Stimulated activated CD4-positive, alpha-beta T cell treated with anti-CD3 and anti-CD28 coated beads, TNF-alpha, amount 100 ng/mL, for 24 hours (primary cell): ENCODE measurements around the gene AK2.
"Not testable (repeated sequence)": the region's sequence is repeated elsewhere in the genome, so short reads cannot be mapped to it uniquely, and the experiment has no call there.

Source experiments
- DNase-seq, 3 experiments: peaks; one replicate each; pipeline ENCODE4 v3.0.0-alpha.2; 2020; ENCODE audit warnings: low read depth in 3 of 3

The AK2 gene

GRCh38 chr1:32998997-32999396 is 37.7 kb downstream of the AK2 start:
- no peak for DNase-seq

DNA sequence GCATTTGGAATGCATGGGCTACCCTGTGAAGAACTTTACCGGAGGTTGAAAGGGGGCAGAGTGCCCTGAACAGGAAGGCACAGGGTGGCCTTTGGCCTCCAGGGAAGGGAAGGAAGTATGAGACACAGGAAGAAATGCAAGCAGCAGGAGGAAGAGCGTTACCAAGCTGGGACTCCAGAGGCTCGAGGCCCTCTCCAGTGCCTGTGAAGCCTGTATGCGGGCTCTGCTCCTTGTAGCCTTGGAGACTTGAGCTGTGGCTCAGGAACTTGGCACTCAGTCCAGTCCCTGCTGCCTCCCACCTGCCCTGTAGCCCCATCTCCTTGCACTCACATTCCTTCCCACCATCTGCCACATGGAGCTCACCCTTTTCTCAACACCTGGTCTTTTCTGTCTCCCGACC is 38.6 kb downstream of the AK2 start:
- no peak for DNase-seq

DNA sequence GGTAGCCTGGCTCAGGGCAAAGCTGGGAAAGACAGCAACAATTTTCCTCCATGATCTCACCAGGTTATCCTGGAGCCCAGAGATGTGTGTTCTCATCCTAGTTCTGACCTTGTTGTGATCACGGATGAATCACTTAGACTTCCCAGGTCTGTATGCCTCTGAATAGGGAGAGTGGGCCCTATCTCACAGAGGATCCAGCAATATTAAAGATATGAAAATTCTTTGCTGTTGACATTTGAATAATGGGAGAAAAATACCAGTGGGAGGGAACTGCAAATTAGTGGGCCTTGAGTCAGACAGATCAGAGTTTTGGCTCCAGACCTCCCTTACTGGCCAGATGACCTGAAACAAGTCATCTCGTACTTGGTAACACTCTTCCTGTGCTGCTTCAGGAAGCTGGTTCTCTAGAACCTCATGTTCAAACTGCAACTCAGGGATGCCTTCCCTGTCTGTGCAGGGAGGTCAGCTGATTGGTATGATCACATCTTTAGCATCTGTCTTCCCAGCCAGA is 39.2 kb downstream of the AK2 start:
- DNase-seq = no peak

DNA sequence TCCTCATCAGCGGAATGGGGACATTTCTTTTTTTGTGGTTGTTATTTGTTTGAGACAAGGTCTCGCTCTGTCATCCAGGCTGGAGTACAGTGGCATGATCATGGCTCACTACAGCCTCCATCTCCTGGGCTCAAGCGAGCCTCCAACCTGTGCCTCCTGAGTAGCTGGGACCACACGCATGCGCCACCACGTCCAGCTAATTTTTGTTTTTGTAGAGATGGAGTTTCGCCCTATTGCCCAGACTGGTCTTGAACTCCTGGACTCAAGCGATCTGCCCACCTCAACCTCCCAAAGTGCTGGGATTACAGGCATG is 43.4 kb downstream of the AK2 start:
- DNase-seq = not testable (repeated sequence)

DNA sequence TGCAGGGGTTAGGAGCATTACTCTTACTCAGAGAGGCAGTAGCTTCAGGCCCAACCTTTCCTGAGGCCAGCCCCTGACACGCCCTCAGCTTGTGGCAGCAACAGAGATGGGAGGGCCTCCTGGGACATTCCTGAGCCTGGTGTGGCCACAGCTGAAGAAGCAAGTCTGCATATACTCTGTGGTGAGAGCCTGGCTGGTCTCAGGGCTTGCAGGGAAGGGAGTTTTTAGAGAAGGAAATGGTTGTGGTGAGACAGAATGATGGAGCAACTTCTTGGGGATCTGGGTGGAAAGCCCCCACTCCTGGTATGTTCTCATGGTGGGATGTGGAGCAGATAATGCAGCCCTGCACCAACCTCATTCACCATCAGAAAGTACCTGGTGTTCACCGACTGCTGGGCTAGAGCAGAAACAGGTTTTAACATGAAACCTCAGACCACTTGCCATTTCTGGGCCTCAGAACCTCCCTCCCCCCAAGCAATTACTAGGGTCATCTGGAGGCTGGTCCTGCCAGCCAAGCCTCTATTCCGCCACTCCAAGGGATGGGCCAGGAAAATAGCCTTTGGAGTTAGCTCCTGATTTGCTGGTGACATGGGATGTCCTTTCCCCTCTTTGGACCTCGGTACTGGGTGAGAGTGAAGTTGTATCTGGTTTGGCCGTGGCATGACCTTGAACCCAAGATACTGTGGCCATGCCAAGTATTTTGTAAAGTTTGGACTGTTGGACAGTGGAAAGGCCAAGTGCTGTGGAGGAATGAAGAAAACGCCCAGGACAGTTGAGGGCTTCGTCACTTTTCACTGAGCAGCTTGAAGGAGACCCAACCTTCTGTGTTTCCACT is 44.0 kb downstream of the AK2 start:
- peak in 1 of 3 experiments; percentile 68 for DNase-seq

DNA sequence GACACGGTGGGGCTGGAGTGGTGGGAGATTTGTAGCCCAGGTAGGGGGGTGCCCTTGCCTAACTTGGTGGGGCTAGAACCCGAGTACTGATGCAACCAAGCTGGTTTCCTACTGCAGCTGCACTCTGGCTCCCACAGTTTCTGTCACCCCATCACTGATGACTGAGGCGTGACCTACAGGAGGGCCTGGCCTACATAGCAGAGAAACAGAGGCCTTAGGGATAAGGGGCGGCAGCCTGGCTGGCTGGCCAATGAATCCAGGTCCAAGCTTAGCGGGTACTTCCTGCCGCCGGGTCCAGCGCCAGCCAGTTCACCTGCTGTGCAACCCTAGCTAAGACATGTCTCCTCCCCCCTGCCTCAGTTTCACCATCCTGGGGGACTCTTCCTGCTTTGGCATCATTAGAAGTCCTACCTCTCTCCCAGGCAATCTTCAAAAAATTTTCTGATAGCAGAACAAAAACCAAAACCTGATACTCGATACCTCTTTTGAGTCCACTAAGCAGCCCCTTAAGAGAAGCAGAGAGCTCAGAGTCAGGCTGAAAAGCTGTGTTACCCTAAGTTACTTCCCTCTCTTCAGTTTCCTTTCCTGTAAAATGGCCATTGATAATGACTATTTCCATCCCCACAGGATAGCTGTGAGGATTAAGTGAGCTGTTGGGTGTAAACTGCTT is 44.7 kb downstream of the AK2 start:
- no peak for DNase-seq

- no peak for DNase-seq
These were observed 45.3 kb downstream of the AK2 start for GRCh38 chr1:32991386-32991785.

- DNase-seq = no peak
These were observed 45.8 kb downstream of the AK2 start for GRCh38 chr1:32990887-32991286.

DNA sequence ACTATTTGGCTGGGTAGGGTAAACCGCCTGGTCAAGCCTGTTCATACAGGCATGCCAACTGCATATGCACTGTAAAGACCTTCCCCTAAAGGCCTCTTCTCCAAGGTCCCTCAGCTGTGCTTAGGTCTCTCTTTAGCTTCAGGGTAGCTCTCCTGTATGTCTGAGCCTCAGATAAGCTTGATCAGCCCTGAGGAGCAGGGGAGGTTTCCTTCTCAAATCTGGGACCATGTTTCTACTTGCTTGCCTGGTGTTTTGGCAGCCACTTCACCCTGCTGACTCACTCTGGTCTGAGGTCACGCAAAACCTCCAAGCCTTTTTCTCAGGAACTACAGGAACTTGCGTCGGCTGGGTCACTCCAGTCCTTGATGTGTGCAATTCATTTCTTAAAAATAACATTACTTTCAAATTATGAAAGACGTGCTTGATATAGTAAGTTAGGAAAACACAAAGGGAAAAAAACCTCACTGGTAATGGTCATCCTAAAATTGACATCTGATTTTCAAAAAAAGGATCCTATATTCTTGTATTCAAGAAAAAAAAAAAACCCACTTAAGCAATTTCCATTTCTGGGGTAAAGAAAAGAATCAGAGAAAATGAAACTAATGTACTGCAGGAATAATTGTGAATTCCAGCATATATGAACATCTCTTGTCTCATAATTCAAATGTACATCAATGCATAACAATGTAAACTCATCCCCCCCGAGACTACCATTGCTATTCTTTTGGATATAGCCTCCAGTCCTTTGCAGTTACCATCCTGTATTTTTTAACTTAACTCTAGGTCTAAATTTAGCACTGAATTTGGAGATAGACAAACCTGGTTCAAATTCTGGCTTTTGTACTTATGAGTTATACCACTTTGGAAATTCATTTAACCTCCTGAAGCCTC is 47.3 kb downstream of the AK2 start:
- peak in 1 of 3 experiments; percentile 39 for DNase-seq

- no peak for DNase-seq
These were observed 48.0 kb downstream of the AK2 start for GRCh38 chr1:32988665-32989064.

DNA sequence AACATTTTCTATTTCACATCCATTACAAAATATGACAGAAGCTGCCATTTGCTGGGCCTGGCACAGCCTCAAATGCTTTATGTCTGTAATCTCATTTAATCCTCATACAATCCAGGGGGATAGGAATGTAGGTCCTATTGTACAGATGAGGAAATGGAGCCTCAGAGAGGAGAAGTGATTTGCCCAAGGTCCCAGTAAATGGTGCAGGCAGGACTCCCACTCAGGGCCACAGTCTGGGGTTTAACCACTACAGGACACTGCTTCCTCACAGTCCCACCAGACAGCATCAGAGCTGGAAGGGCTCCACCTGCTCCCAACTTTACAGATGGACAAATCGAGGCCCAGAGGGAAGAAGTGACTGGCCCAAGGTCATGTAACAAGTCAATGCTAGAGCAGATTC is 51.5 kb downstream of the AK2 start:
- no peak for DNase-seq

DNA sequence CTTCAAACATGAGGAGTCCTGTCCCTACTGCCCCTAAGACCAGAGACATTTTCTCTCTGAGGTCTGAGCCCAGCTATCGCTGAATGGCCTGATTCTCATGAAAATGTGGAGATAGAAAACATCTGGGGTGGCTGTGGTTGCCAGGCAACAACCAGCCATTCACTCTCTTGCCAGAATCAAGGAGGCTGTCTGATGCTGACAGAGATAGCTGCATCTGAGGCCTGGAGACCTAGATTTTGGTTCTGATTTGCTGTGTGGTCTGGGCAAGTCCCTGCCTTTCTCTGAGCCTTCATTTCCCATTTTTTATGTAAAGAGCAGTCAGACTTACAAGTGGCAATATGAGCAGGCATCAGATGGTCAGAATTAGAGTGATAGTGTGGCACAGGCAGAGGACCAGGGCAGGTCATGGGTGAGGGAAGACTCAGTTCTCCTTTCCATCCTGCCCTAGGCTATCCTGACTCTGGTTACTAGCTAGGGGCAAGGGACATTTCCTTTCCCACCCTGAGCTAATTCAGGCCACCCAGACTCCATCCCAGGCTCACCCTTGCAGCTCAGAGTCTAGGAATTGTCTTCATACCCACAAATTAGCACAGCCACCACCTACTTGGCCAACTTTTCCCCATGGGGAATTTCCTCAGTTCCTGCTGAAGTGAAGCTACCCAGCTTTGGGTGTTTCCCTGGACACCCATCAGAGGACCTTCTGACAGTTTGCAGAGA is 52.1 kb downstream of the AK2 start:
- DNase-seq = no peak

DNA sequence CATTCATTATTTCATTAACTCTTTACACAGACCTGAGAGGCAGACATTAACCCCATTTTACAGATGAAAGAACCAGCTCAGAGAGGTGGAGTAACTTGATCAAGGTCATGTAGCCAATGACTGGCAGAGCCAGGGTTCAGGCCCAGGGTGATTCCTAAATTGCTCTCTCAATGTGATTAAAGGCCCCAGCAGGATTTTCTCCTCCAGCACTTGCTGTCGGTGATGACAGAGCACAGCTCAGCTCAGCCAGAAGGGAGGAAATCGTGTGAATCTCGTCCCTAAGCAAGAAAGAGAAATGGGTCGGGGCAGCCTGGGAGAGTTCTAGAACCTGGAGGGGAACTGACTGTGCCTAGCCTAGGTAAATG is 52.6 kb downstream of the AK2 start:
- DNase-seq = no peak

DNA sequence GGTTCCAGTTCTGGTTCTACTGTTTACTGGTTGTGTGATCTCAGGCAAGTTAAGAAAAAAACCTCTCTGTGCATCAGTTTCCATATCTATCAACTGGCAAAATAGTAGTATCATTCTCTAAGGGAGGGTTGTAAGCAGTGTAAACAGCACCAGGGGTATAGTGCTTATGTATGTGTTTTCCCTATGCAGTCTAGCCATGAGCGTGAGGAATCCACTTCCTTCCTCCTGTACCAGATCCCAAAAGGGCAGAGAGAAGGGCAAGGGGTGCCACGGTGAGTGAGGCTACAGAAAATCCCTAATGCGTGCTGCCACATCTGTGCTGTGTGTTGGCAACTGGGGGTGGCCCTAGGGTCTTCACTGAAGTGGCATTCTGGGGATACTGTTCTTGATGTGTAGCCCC is 53.7 kb downstream of the AK2 start:
- no peak for DNase-seq

DNA sequence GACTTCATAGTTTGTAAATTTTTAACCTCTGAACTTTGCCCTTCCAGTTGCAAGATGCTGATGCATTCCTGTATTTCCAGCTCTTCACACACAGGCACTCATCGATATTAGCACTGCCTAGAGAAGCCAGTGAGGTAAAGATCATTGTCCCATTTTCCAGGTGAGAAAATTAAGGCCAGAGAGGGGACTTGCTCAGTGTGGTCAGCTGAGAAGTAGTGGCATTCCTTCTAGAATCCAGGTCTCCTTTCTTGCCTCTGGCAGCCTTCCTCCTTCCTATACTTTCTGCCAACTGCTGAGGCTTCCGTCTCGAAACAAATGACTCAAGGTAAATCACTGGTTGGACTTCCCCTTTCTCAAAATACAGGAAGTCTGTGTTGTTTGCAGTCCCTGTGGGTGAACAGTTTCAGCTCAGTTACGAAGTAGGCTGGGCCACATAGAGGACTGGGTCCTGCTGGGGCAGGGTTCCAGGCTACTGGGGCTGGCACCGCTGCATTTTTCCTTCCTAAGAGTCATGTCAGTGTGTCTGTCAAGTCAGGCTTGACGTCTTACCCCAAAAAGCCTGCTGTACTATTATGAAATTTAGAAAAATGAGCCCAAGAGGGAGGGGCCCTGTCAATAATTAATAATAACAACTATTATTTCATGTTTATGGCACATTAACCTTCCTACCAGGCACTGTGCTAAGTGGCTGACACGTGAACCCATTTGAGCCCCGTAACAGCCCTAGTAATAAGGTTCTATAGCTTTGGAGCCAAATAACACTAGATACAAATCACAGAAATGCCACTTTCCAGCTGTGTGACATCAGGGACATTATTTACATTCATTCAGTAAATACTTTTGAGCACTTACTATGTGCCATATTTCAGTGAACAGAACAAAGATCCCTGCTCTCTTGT is 55.4 kb downstream of the AK2 start:
- peak; percentile 24 to 56 (median 53) for DNase-seq

GRCh38 chr1:32980080-32980479 is 56.6 kb downstream of the AK2 start:
- no peak for DNase-seq

- DNase-seq = no peak
These were observed 57.8 kb downstream of the AK2 start for GRCh38 chr1:32978854-32979253.

- DNase-seq = no peak
These were observed 59.1 kb downstream of the AK2 start for GRCh38 chr1:32977546-32978087.

DNA sequence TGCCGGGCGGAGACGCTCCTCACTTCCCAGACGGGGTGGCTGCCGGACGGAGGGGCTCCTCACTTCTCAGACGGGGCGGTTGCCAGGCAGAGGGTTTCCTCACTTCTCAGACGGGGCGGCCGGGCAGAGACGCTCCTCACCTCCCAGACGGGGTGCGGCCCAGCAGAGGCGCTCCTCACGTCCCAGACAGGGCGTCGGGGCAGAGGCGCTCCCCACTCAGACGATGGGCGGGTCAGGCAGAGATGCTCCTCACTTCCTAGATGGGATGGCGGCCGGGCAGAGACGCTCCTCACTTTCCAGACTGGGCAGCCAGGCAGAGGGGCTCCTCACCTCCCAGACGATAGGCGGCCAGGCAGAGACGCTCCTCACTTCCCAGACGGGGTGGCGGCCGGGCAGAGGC is 61.6 kb downstream of the AK2 start:
- DNase-seq = not testable (repeated sequence)

DNA sequence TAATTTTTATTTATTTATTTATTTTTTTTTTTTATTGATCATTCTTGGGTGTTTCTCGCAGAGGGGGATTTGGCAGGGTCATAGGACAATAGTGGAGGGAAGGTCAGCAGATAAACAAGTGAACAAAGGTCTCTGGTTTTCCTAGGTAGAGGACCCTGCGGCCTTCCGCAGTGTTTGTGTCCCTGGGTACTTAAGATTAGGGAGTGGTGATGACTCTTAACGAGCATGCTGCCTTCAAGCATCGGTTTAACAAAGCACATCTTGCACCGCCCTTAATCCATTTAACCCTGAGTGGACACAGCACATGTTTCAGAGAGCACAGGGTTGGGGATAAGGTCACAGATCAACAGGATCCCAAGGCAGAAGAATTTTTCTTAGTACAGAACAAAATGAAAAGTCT is 63.2 kb downstream of the AK2 start:
- not testable (repeated sequence) for DNase-seq
